CD4-positive, alpha-beta memory T cell (primary cell): ENCODE measurements around the gene HS6ST3. TPM values are rescaled to one million over a fixed set of nuclear protein-coding genes. Genes with fewer than 3 reads are reported as not detected.

ENCODE experiments used
- CTCF ChIA-PET: fragments of 350-600 bp; sonication (Branson Sonifier 250); formaldehyde crosslinking; loops from one replicate; lab custom pipeline; 2021; ENCODE audit warnings: inconsistent platforms; ENCODE audit not compliant: partially characterized antibody; lab: Charles Lee
- POLR2A ChIA-PET: fragments of 350-600 bp; sonication (Branson Sonifier 250); formaldehyde crosslinking; loops from one replicate; lab custom pipeline; 2021; ENCODE audit not compliant: partially characterized antibody; lab: Charles Lee
- DNase-seq, 5 donors: peaks; one replicate each; pipeline versions ENCODE4 v3.0.0 to v3.0.0-alpha.2; 2020 to 2022; ENCODE audit warnings: mixed read lengths in 1 of 5
- H3K27ac ChIP-seq: one replicate; pipeline ENCODE4 v1.7.0; 2013; ENCODE audit warnings: low read depth, low read length
- H3K27me3 ChIP-seq: 2 replicates; pipeline ENCODE4 v1.7.0; 2013; ENCODE audit warnings: mild to moderate bottlenecking, low read length, moderate library complexity; ENCODE audit not compliant: insufficient read depth
- H3K36me3 ChIP-seq: 2 replicates; pipeline ENCODE4 v1.7.0; 2013; ENCODE audit warnings: mild to moderate bottlenecking, low read length, moderate library complexity; ENCODE audit not compliant: insufficient read depth
- H3K4me1 ChIP-seq: 2 replicates; pipeline ENCODE4 v1.7.0; 2013; ENCODE audit warnings: mild to moderate bottlenecking, low read length, moderate library complexity; ENCODE audit not compliant: insufficient read depth
- H3K4me3 ChIP-seq, 2 donors: one replicate each; pipeline ENCODE4 v1.7.0; 2013; ENCODE audit warnings: low read length in 2 of 2, mild to moderate bottlenecking in 1 of 2
- H3K9me3 ChIP-seq, 2 donors: one replicate each; pipeline ENCODE4 v1.7.0; 2013; ENCODE audit warnings: low read length in 2 of 2, control low read depth in 1 of 2; ENCODE audit not compliant: control insufficient read depth in 1 of 2
- H3K27ac Mint-ChIP-seq, 7 donors: one replicate each; pipeline ENCODE4 v1.8.0; 2020 to 2021; ENCODE audit warnings: mixed read lengths in 7 of 7, mild to moderate bottlenecking in 6 of 7, inconsistent platforms in 3 of 7, moderate library complexity in 3 of 7
- H3K27me3 Mint-ChIP-seq, 2 donors: one replicate each; pipeline ENCODE4 v1.8.0; 2020 to 2021; ENCODE audit warnings: mixed read lengths in 2 of 2
- H3K36me3 Mint-ChIP-seq, 2 donors: one replicate each; pipeline ENCODE4 v1.8.0; 2020 to 2021; ENCODE audit warnings: mixed read lengths in 2 of 2, inconsistent platforms in 1 of 2, mild to moderate bottlenecking in 1 of 2
- H3K4me1 Mint-ChIP-seq, 4 donors: one replicate each; pipeline ENCODE4 v1.8.0; 2020 to 2021; ENCODE audit warnings: mixed read lengths in 4 of 4, mild to moderate bottlenecking in 1 of 4
- H3K4me3 Mint-ChIP-seq, 8 donors: one replicate each; pipeline ENCODE4 v1.8.0; 2020 to 2021; ENCODE audit warnings: mixed read lengths in 8 of 8, mild to moderate bottlenecking in 7 of 8, moderate library complexity in 6 of 8, inconsistent platforms in 3 of 8
- H3K9me3 Mint-ChIP-seq, 8 donors: one replicate each; pipeline ENCODE4 v1.8.0; 2020 to 2021; ENCODE audit warnings: mixed read lengths in 8 of 8, mild to moderate bottlenecking in 5 of 8, inconsistent platforms in 3 of 8, moderate library complexity in 1 of 8
- intact Hi-C: fragments of 100-400 bp; cut with micrococcal nuclease; formaldehyde crosslinking; loops from one replicate; pipeline ENCODE4 v1.15.1; 2023
- polyA plus RNA-seq, 2 donors: library from polyadenylated mRNA; unstranded; fragments of 300-500 nt; fragmentation: Illumina TruSeq; gene quantifications; one replicate each; pipeline ENCODE4 v1.2.3, GENCODE V29; 2021
- total RNA-seq, 2 experiments: library from RNA; stranded (reverse); gene quantifications; one replicate each; pipeline ENCODE4 v1.2.3, GENCODE V29; 2021

HS6ST3 gene
- total and polyA plus RNA-seq, 4 experiments from 2014 or later: not detected

- DNase-seq: no peak
- Mint-ChIP-seq H3K27me3 (no peaks in the 10 kb centered on the region), H3K27ac (no peak overlapping the region), H3K4me1 (no peaks in the 10 kb centered on the region), H3K9me3 (peaks cover 3 to 20% (median 8%) of the 10 kb centered on the region in 8 donors), H3K4me3 (no peak overlapping the region), H3K36me3 (no peaks in the 10 kb centered on the region)
- Histone ChIP-seq H3K4me3 (no peak overlapping the region), H3K27ac (no peak overlapping the region), H3K27me3 (no peaks in the 10 kb centered on the region), H3K36me3 (no peaks in the 10 kb centered on the region), H3K9me3 (no peaks in the 10 kb centered on the region), H3K4me1 (no peaks in the 10 kb centered on the region)
- ChIA-PET POLR2A (no interaction called here), CTCF (no interaction called here)
- intact Hi-C loops: no loop called here
Measured at GRCh38 chr13:96673825-96674224, 583.9 kb downstream of the HS6ST3 start.

- no peaks in the 10 kb centered on the region for H3K27me3 Mint-ChIP-seq
- DNase-seq: no peak
- ChIA-PET CTCF (no interaction called here), POLR2A (no interaction called here)
- no peak overlapping the region for H3K4me3 Mint-ChIP-seq
- Histone ChIP-seq H3K4me3 (no peak overlapping the region), H3K27me3 (no peaks in the 10 kb centered on the region), H3K4me1 (no peaks in the 10 kb centered on the region), H3K9me3 (no peaks in the 10 kb centered on the region), H3K27ac (no peak overlapping the region), H3K36me3 (no peaks in the 10 kb centered on the region)
- no peaks in the 10 kb centered on the region for H3K36me3 Mint-ChIP-seq
- H3K9me3 Mint-ChIP-seq: peaks cover 3 to 23% (median 8%) of the 10 kb centered on the region in 8 donors
- no peaks in the 10 kb centered on the region for H3K4me1 Mint-ChIP-seq
- no peak overlapping the region for H3K27ac Mint-ChIP-seq
- intact Hi-C loops: no loop called here
Measured at GRCh38 chr13:96677029-96677428, 587.1 kb downstream of the HS6ST3 start.

GRCh38 chr13:96678801-96679200 is 588.9 kb downstream of the HS6ST3 start:
- intact Hi-C loops: no loop called here
- peaks cover 0 to 18% (median 8%) of the 10 kb centered on the region in 8 donors for H3K9me3 Mint-ChIP-seq
- Histone ChIP-seq H3K9me3 (no peaks in the 10 kb centered on the region), H3K36me3 (no peaks in the 10 kb centered on the region), H3K4me3 (no peak overlapping the region), H3K27me3 (no peaks in the 10 kb centered on the region), H3K27ac (no peak overlapping the region), H3K4me1 (no peaks in the 10 kb centered on the region)
- H3K4me1 Mint-ChIP-seq: no peaks in the 10 kb centered on the region
- H3K4me3 Mint-ChIP-seq: no peak overlapping the region
- ChIA-PET POLR2A (no interaction called here), CTCF (no interaction called here)
- H3K36me3 Mint-ChIP-seq: no peaks in the 10 kb centered on the region
- no peak overlapping the region for H3K27ac Mint-ChIP-seq
- no peaks in the 10 kb centered on the region for H3K27me3 Mint-ChIP-seq
- no peak for DNase-seq

GRCh38 chr13:96680898-96681297 is 591.0 kb downstream of the HS6ST3 start:
- no peaks in the 10 kb centered on the region for H3K4me1 Mint-ChIP-seq
- no peaks in the 10 kb centered on the region for H3K36me3 Mint-ChIP-seq
- POLR2A ChIA-PET: no interaction called here

GRCh38 chr13:96681766-96682165 is 591.9 kb downstream of the HS6ST3 start:
- no peaks in the 10 kb centered on the region for H3K9me3 ChIP-seq
- DNase-seq: no peak
- H3K9me3 Mint-ChIP-seq: peaks cover 0 to 13% (median 4%) of the 10 kb centered on the region in 8 donors
- no peak overlapping the region for H3K27ac ChIP-seq
- H3K4me1 Mint-ChIP-seq: no peaks in the 10 kb centered on the region
- H3K27me3 Mint-ChIP-seq: no peaks in the 10 kb centered on the region
- no peaks in the 10 kb centered on the region for H3K27me3 ChIP-seq
- intact Hi-C loops: no loop called here
- POLR2A ChIA-PET: no interaction called here
- H3K4me3 Mint-ChIP-seq: no peak overlapping the region
- CTCF ChIA-PET: no interaction called here
- no peak overlapping the region for H3K27ac Mint-ChIP-seq
- H3K36me3 ChIP-seq: no peaks in the 10 kb centered on the region
- no peaks in the 10 kb centered on the region for H3K4me1 ChIP-seq
- H3K4me3 ChIP-seq: no peak overlapping the region
- no peaks in the 10 kb centered on the region for H3K36me3 Mint-ChIP-seq

More at GRCh38 chr13:96680898-96681297, 591.0 kb downstream of the HS6ST3 start:
- DNase-seq: no peak
- H3K9me3 Mint-ChIP-seq: peaks cover 0 to 10% (median 4%) of the 10 kb centered on the region in 8 donors
- no peaks in the 10 kb centered on the region for H3K9me3 ChIP-seq
- H3K36me3 ChIP-seq: no peaks in the 10 kb centered on the region
- no peak overlapping the region for H3K4me3 ChIP-seq
- H3K27me3 Mint-ChIP-seq: no peaks in the 10 kb centered on the region
- no peak overlapping the region for H3K27ac Mint-ChIP-seq
- H3K4me1 ChIP-seq: no peaks in the 10 kb centered on the region
- no peaks in the 10 kb centered on the region for H3K27me3 ChIP-seq
- intact Hi-C loops: no loop called here
- no peak overlapping the region for H3K4me3 Mint-ChIP-seq
- no peak overlapping the region for H3K27ac ChIP-seq
- CTCF ChIA-PET: no interaction called here

GRCh38 chr13:96684469-96684868 is 594.6 kb downstream of the HS6ST3 start:
- no peaks in the 10 kb centered on the region for H3K27me3 ChIP-seq
- Mint-ChIP-seq H3K4me3 (no peak overlapping the region), H3K4me1 (no peaks in the 10 kb centered on the region), H3K36me3 (no peaks in the 10 kb centered on the region), H3K9me3 (peaks cover 0 to 19% (median 2%) of the 10 kb centered on the region in 8 donors), H3K27ac (no peak overlapping the region), H3K27me3 (no peaks in the 10 kb centered on the region)
- no peak overlapping the region for H3K27ac ChIP-seq
- ChIA-PET POLR2A (no interaction called here), CTCF (no interaction called here)
- intact Hi-C loops: no loop called here
- no peak overlapping the region for H3K4me3 ChIP-seq
- H3K9me3 ChIP-seq: no peaks in the 10 kb centered on the region
- no peaks in the 10 kb centered on the region for H3K4me1 ChIP-seq
- no peak for DNase-seq
- no peaks in the 10 kb centered on the region for H3K36me3 ChIP-seq

GRCh38 chr13:96684907-96685306 is 595.0 kb downstream of the HS6ST3 start:
- H3K4me3 ChIP-seq: no peak overlapping the region
- no peak overlapping the region for H3K27ac ChIP-seq
- no peaks in the 10 kb centered on the region for H3K36me3 ChIP-seq
- POLR2A ChIA-PET: no interaction called here
- H3K9me3 ChIP-seq: no peaks in the 10 kb centered on the region
- H3K4me1 Mint-ChIP-seq: no peaks in the 10 kb centered on the region
- H3K27me3 Mint-ChIP-seq: no peaks in the 10 kb centered on the region
- H3K27me3 ChIP-seq: no peaks in the 10 kb centered on the region
- intact Hi-C loops: no loop called here
- CTCF ChIA-PET: no interaction called here
- peaks cover 0 to 19% (median under 1%) of the 10 kb centered on the region in 8 donors for H3K9me3 Mint-ChIP-seq
- no peaks in the 10 kb centered on the region for H3K36me3 Mint-ChIP-seq
- H3K4me1 ChIP-seq: no peaks in the 10 kb centered on the region
- no peak overlapping the region for H3K27ac Mint-ChIP-seq
- DNase-seq: no peak
- H3K4me3 Mint-ChIP-seq: no peak overlapping the region

- no peak overlapping the region for H3K4me3 ChIP-seq
- no peaks in the 10 kb centered on the region for H3K27me3 ChIP-seq
- H3K36me3 ChIP-seq: no peaks in the 10 kb centered on the region
- H3K27me3 Mint-ChIP-seq: no peaks in the 10 kb centered on the region
- no peak overlapping the region for H3K4me3 Mint-ChIP-seq
- intact Hi-C loops: no loop called here
- POLR2A ChIA-PET: no interaction called here
- H3K4me1 ChIP-seq: no peaks in the 10 kb centered on the region
- H3K4me1 Mint-ChIP-seq: no peaks in the 10 kb centered on the region
- no peaks in the 10 kb centered on the region for H3K36me3 Mint-ChIP-seq
- H3K9me3 ChIP-seq: no peaks in the 10 kb centered on the region
- H3K27ac ChIP-seq: no peak overlapping the region
- H3K27ac Mint-ChIP-seq: no peak overlapping the region
- CTCF ChIA-PET: no interaction called here
- H3K9me3 Mint-ChIP-seq: peaks cover 0 to 10% (median under 1%) of the 10 kb centered on the region in 8 donors
- DNase-seq: no peak
Measured at GRCh38 chr13:96686286-96686685, 596.4 kb downstream of the HS6ST3 start.
